Neural cell (in vitro differentiated cells): ENCODE results near the gene DNASE2. TPM values are rescaled to one million over a fixed set of nuclear protein-coding genes. Genes with fewer than 3 reads are reported as not detected.
"Not testable (repeated sequence)": the region's sequence is repeated elsewhere in the genome, so short reads cannot be mapped to it uniquely, and the experiment has no call there.

Source experiments
- H2AFZ ChIP-seq: fragments of 200-600, 300-800 bp; sonication (generic), shearing (Covaris generic); 2 replicates; pipeline ENCODE4 v1.6.0; 2014; ENCODE audit warnings: low read depth, mild to moderate bottlenecking, antibody characterized with exemption, low read length, moderate library complexity
- H3F3A ChIP-seq: fragments of 200-600 bp; shearing (Covaris generic); 2 replicates; pipeline ENCODE4 v1.6.1; 2016; ENCODE audit warnings: mild to moderate bottlenecking, moderate library complexity, mixed read lengths, antibody characterized with exemption, low read length; ENCODE audit not compliant: insufficient read depth, poor library complexity, severe bottlenecking
- H3K27ac ChIP-seq: fragments of 200-600, 300-800 bp; sonication (generic), shearing (Covaris generic); 2 replicates; pipeline ENCODE4 v1.5.1; 2014; ENCODE audit warnings: mild to moderate bottlenecking, low read length, moderate library complexity
- H3K27me3 ChIP-seq: fragments of 300-800, 200-600 bp; sonication (generic), shearing (Covaris generic); 2 replicates; pipeline ENCODE4 v1.6.0; 2014; ENCODE audit warnings: mild to moderate bottlenecking, low read depth, low read length, moderate library complexity; ENCODE audit not compliant: insufficient read depth
- H3K36me3 ChIP-seq: fragments of 300-800, 200-600 bp; sonication (generic), shearing (Covaris generic); 2 replicates; pipeline ENCODE4 v1.5.1; 2014; ENCODE audit warnings: mild to moderate bottlenecking, antibody characterized with exemption, low read length, moderate library complexity; ENCODE audit not compliant: insufficient read depth
- H3K4me2 ChIP-seq: fragments of 300-800, 200-600 bp; sonication (generic), shearing (Covaris generic); 2 replicates; pipeline ENCODE4 v1.6.0; 2014; ENCODE audit warnings: mild to moderate bottlenecking, low read length
- H3K4me3 ChIP-seq: fragments of 300-800, 200-600 bp; sonication (generic), shearing (Covaris generic); 2 replicates; pipeline ENCODE4 v1.5.1; 2014; ENCODE audit warnings: mild to moderate bottlenecking, low read length, moderate library complexity
- H3K79me2 ChIP-seq: fragments of 200-600 bp; shearing (Covaris generic); replicated peaks from 2 replicates; pipeline ENCODE4 v1.6.0; 2014; ENCODE audit warnings: mild to moderate bottlenecking, low read length, moderate library complexity; ENCODE audit not compliant: insufficient read depth
- H3K9ac ChIP-seq: fragments of 300-800, 200-600 bp; sonication (generic), shearing (Covaris generic); 2 replicates; pipeline ENCODE4 v1.6.1; 2016; ENCODE audit warnings: mild to moderate bottlenecking, low read length, mixed read lengths
- H3K9me2 ChIP-seq: fragments of 200-600 bp; shearing (Covaris generic); 2 replicates; pipeline ENCODE4 v1.6.1; 2016; ENCODE audit warnings: mild to moderate bottlenecking, low read length, mixed read lengths; ENCODE audit not compliant: insufficient read depth
- H3K9me3 ChIP-seq: fragments of 200-600, 300-800 bp; sonication (generic), shearing (Covaris generic); 2 replicates; pipeline ENCODE4 v1.6.1; 2016; ENCODE audit warnings: mild to moderate bottlenecking, mixed run types, low read length, moderate library complexity, mixed read lengths
- H4K20me1 ChIP-seq: fragments of 200-600 bp; shearing (Covaris generic); 2 replicates; pipeline ENCODE4 v1.6.1; 2016; ENCODE audit warnings: mild to moderate bottlenecking, mixed run types; ENCODE audit not compliant: insufficient read depth
- EP300 ChIP-seq: fragments of 450-650 bp; conservative IDR thresholded peaks from 2 replicates; pipeline ENCODE4 v1.6.1; 2014; ENCODE audit warnings: antibody characterized with exemption, mild to moderate bottlenecking, moderate library complexity; ENCODE audit not compliant: poor library complexity, severe bottlenecking
- EZH2 ChIP-seq: fragments of 200-600, 300-800 bp; shearing (Covaris generic), sonication (generic); IDR thresholded peaks from 2 replicates; pipeline ENCODE4 v1.6.1; 2014; ENCODE audit warnings: antibody characterized with exemption, low read length, borderline replicate concordance, mild to moderate bottlenecking; ENCODE audit not compliant: insufficient read depth, poor library complexity, severe bottlenecking
- MXI1 ChIP-seq: fragments of 450-650 bp; conservative IDR thresholded peaks from 2 replicates; pipeline ENCODE4 v1.6.1; 2014; ENCODE audit warnings: antibody characterized with exemption, mild to moderate bottlenecking; ENCODE audit not compliant: poor library complexity, severe bottlenecking
- POLR2AphosphoS5 ChIP-seq: IDR thresholded peaks from 2 replicates; pipeline ENCODE4 v1.6.1; 2012
- RAD21 ChIP-seq: fragments of 450-650 bp; conservative IDR thresholded peaks from 2 replicates; pipeline ENCODE4 v1.6.1; 2014; ENCODE audit warnings: antibody characterized with exemption, mild to moderate bottlenecking, moderate library complexity
- SMC3 ChIP-seq: fragments of 450-650 bp; conservative IDR thresholded peaks from 2 replicates; pipeline ENCODE4 v1.6.1; 2014; ENCODE audit warnings: antibody characterized with exemption, mild to moderate bottlenecking, moderate library complexity; ENCODE audit not compliant: poor library complexity
- TAF1 ChIP-seq: IDR thresholded peaks from 2 replicates; pipeline ENCODE4 v1.6.1; 2012; ENCODE audit warnings: low read depth
- polyA plus RNA-seq: library from polyadenylated mRNA; depleted of rRNA; stranded (reverse); fragments of >200 nt; gene quantifications from 2 replicates; pipeline ENCODE4 v1.2.3, GENCODE V29; 2014
- TF ChIP-seq, protein P1 (sequence below): IDR thresholded peaks from 2 replicates; pipeline ENCODE4 v1.6.1; 2012; ENCODE audit warnings: borderline replicate concordance
- TF ChIP-seq, protein P2 (sequence below): fragments of 450-650 bp; IDR thresholded peaks from 2 replicates; pipeline ENCODE4 v1.5.1; 2014; ENCODE audit warnings: antibody characterized with exemption, mild to moderate bottlenecking, moderate library complexity; ENCODE audit not compliant: poor library complexity, severe bottlenecking

The DNASE2 gene
- polyA plus RNA-seq, 1 donor from 2014 or later, result 0.59 TPM

DNA sequence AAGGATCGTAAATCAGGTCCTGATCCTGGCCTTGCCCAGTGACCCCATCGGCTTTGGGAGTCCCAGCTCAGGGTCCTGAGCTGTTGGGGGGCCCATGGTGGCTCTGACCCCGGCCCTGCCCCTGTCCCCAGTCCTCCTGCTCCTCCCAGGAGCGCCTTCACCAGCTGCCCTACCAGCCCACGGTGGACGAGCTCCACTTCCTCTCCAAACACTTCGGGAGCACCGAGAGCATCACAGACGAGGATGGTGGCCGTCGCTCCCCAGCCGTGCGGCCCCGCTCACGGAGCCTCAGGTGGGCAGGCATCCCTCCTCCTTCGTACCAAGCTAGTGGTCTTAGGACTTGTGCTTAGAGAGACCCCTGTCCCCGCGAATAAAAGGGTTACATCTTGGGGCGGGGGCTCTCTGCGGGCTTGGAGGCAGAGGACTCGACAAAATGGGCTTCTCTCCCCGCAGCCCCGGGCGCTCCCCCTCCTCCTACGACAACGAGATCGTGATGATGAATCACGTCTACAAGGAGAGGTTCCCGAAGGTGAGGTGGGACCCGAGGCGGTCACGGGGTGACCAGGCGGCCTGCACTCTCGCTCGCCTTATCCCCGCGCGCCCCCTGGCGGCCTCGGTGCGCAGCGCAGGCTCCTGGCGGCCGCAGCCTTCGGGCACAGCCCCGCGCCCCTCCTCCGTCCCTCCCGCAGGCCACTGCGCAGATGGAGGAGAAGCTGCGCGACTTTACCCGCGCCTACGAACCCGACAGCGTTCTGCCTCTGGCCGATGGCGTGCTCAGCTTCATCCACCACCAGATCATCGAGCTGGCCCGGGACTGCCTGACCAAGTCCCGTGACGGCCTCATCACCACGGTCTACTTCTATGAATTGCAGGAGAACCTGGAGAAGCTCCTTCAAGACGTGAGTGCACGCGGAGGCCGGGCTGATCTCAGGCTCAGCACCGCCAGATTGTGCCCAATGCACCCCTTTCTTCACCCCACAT, 33.8 kb downstream of the DNASE2 start:
- no peaks in the 10 kb centered on the region for H3K9me3 ChIP-seq
- peaks cover 10% of the 10 kb centered on the region for H4K20me1 ChIP-seq
- H3K9me2 ChIP-seq, result no peaks in the 10 kb centered on the region
- H3K4me3 ChIP-seq, result no peak overlapping the region
- H3K27me3 ChIP-seq, result no peaks in the 10 kb centered on the region
- no peak overlapping the region for H3K9ac ChIP-seq
- no peak overlapping the region for H3K4me2 ChIP-seq
- H2AFZ ChIP-seq, result no peak overlapping the region
- no peak overlapping the region for H3K27ac ChIP-seq
- H3K79me2 ChIP-seq, result peaks cover 6% of the 10 kb centered on the region
- H3K36me3 ChIP-seq, result peaks cover 15% of the 10 kb centered on the region
- TF ChIP-seq POLR2AphosphoS5 (no peak), TAF1 (no peak), EP300 (no peak), SMC3 (peak; percentile 77), MXI1 (peak; percentile 17), RAD21 (peak; percentile 86), EZH2 (no peak)
- TF ChIP-seq, protein P1, sequence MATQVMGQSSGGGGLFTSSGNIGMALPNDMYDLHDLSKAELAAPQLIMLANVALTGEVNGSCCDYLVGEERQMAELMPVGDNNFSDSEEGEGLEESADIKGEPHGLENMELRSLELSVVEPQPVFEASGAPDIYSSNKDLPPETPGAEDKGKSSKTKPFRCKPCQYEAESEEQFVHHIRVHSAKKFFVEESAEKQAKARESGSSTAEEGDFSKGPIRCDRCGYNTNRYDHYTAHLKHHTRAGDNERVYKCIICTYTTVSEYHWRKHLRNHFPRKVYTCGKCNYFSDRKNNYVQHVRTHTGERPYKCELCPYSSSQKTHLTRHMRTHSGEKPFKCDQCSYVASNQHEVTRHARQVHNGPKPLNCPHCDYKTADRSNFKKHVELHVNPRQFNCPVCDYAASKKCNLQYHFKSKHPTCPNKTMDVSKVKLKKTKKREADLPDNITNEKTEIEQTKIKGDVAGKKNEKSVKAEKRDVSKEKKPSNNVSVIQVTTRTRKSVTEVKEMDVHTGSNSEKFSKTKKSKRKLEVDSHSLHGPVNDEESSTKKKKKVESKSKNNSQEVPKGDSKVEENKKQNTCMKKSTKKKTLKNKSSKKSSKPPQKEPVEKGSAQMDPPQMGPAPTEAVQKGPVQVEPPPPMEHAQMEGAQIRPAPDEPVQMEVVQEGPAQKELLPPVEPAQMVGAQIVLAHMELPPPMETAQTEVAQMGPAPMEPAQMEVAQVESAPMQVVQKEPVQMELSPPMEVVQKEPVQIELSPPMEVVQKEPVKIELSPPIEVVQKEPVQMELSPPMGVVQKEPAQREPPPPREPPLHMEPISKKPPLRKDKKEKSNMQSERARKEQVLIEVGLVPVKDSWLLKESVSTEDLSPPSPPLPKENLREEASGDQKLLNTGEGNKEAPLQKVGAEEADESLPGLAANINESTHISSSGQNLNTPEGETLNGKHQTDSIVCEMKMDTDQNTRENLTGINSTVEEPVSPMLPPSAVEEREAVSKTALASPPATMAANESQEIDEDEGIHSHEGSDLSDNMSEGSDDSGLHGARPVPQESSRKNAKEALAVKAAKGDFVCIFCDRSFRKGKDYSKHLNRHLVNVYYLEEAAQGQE, result no peak
- TF ChIP-seq, protein P2, sequence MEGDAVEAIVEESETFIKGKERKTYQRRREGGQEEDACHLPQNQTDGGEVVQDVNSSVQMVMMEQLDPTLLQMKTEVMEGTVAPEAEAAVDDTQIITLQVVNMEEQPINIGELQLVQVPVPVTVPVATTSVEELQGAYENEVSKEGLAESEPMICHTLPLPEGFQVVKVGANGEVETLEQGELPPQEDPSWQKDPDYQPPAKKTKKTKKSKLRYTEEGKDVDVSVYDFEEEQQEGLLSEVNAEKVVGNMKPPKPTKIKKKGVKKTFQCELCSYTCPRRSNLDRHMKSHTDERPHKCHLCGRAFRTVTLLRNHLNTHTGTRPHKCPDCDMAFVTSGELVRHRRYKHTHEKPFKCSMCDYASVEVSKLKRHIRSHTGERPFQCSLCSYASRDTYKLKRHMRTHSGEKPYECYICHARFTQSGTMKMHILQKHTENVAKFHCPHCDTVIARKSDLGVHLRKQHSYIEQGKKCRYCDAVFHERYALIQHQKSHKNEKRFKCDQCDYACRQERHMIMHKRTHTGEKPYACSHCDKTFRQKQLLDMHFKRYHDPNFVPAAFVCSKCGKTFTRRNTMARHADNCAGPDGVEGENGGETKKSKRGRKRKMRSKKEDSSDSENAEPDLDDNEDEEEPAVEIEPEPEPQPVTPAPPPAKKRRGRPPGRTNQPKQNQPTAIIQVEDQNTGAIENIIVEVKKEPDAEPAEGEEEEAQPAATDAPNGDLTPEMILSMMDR, result peak; percentile 93
- H3F3A ChIP-seq, result no peaks in the 10 kb centered on the region

DNA sequence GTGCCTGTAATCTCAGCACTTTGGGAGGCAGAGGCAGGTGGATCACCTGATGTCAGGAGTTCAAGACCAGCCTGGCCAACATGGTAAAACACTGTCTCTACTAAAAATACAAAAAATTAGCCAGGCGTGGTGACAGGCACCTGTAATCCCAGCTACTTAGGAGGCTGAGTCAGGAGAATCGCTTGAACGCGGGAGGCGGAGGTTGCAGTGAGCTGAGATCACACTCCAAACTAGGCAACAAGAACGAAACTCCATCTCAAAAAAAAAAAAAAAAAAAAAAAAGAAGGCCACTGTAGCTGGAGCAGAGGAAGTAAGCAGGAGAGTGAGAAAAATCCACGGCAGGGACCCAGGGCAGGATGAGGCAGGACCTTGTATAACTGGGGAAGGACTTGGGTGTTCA, 34.6 kb downstream of the DNASE2 start:
- H3K4me2 ChIP-seq, H3K4me3 ChIP-seq, H3K27ac ChIP-seq, H3K27me3 ChIP-seq, H3K9me2 ChIP-seq, H3K36me3 ChIP-seq, H2AFZ ChIP-seq, H3K9me3 ChIP-seq, H3K9ac ChIP-seq, H3F3A ChIP-seq: not testable (repeated sequence)
- peaks cover 13% of the 10 kb centered on the region for H3K79me2 ChIP-seq
- peaks cover 14% of the 10 kb centered on the region for H4K20me1 ChIP-seq
